H1 (cell line): ENCODE data around the gene AAK1. TPM values are rescaled to one million over a fixed set of nuclear protein-coding genes. Genes with fewer than 3 reads are reported as not detected.

Experiments
- CTCF ChIA-PET: fragments of 300-600 bp; sonication (Branson Sonifier 250); formaldehyde crosslinking; loops from one replicate; lab custom pipeline; 2021; ENCODE audit not compliant: partially characterized antibody; lab: Charles Lee
- POLR2A ChIA-PET: fragments of 300-600 bp; sonication (Branson Sonifier 250); formaldehyde crosslinking; loops from one replicate; lab custom pipeline; 2021; ENCODE audit warnings: inconsistent platforms; ENCODE audit not compliant: partially characterized antibody; lab: Charles Lee
- DNase-seq, 2 experiments: peaks; one replicate each; pipeline versions ENCODE4 v3.0.0 to v3.0.0-alpha.2; 2010 to 2022; ENCODE audit warnings: low spot score in 2 of 2, low read depth in 1 of 2, mixed read lengths in 1 of 2
- FAIRE-seq: peaks from 2 replicates; lab custom pipeline; 2011; peaks lifted over from hg19 to GRCh38; lab: Jason Lieb, UNC
- H2AFZ ChIP-seq: 2 replicates; pipeline ENCODE4 v1.8.1; 2012; ENCODE audit warnings: low read length, inconsistent platforms
- H2AK5ac ChIP-seq: 2 replicates; pipeline ENCODE4 v1.6.1; 2013; ENCODE audit warnings: low read depth, low read length
- H2BK120ac ChIP-seq: replicated peaks from 2 replicates; pipeline ENCODE3; 2013; ENCODE audit warnings: low read depth, low read length, inconsistent platforms
- H2BK12ac ChIP-seq: 2 replicates; pipeline ENCODE4 v1.6.1; 2013; ENCODE audit warnings: low read depth, low read length
- H2BK15ac ChIP-seq: 2 replicates; pipeline ENCODE4 v1.6.1; 2013; ENCODE audit warnings: low read length
- H2BK20ac ChIP-seq: 2 replicates; pipeline ENCODE4 v1.6.1; 2013; ENCODE audit warnings: low read length
- H2BK5ac ChIP-seq: 2 replicates; pipeline ENCODE4 v1.6.1; 2013; ENCODE audit warnings: low read depth, low read length
- H3K14ac ChIP-seq: 2 replicates; pipeline ENCODE4 v1.6.1; 2013; ENCODE audit warnings: inconsistent platforms; ENCODE audit not compliant: insufficient read length
- H3K18ac ChIP-seq: 2 replicates; pipeline ENCODE4 v1.6.1; 2013; ENCODE audit warnings: low read length; ENCODE audit errors: extremely low read depth
- H3K23ac ChIP-seq: 2 replicates; pipeline ENCODE4 v1.6.1; 2013; ENCODE audit warnings: inconsistent platforms; ENCODE audit not compliant: insufficient read length
- H3K23me2 ChIP-seq: 2 replicates; pipeline ENCODE4 v1.6.1; 2013; ENCODE audit warnings: low read depth, low read length
- H3K27ac ChIP-seq: 2 replicates; pipeline ENCODE4 v1.6.1; 2011; ENCODE audit warnings: low read depth, low read length, inconsistent platforms
- H3K27me3 ChIP-seq, 4 experiments: replicated peaks in 1 of 4; 1 replicate in 1 of 4; 2 replicates in 3 of 4; pipeline versions ENCODE4 v1.6.1 to v1.8.1; 2011 to 2013; ENCODE audit warnings: low read length in 3 of 4, mild to moderate bottlenecking in 3 of 4, inconsistent platforms in 2 of 4, mixed read lengths in 2 of 4, moderate library complexity in 1 of 4; ENCODE audit not compliant: control insufficient read depth in 3 of 4, insufficient read depth in 3 of 4; ENCODE audit errors: extremely low read depth in 1 of 4
- H3K36me3 ChIP-seq, 4 experiments: 2 replicates each; pipeline versions ENCODE4 v1.6.1 to v1.8.1; 2011 to 2013; ENCODE audit warnings: mild to moderate bottlenecking in 4 of 4, low read length in 3 of 4, moderate library complexity in 2 of 4, control low read depth in 1 of 4, inconsistent platforms in 1 of 4; ENCODE audit not compliant: insufficient read depth in 4 of 4, control insufficient read depth in 2 of 4
- H3K4ac ChIP-seq: replicated peaks from 2 replicates; pipeline ENCODE3; 2013; ENCODE audit warnings: low read length, low read depth, mixed read lengths, inconsistent platforms; ENCODE audit not compliant: insufficient read length
- H3K4me1 ChIP-seq, 4 experiments: replicated peaks in 1 of 4; 1 replicate in 1 of 4; 2 replicates in 3 of 4; pipeline versions ENCODE4 v1.6.1 to v1.8.1; 2011 to 2013; ENCODE audit warnings: low read length in 3 of 4, inconsistent platforms in 2 of 4, mixed read lengths in 1 of 4; ENCODE audit not compliant: insufficient read depth in 4 of 4, control insufficient read depth in 3 of 4
- H3K4me2 ChIP-seq, 2 experiments: 2 replicates each; pipeline versions ENCODE4 v1.6.1 to v1.8.1; 2011 to 2013; ENCODE audit warnings: low read depth in 2 of 2, low read length in 2 of 2, control low read depth in 1 of 2, inconsistent platforms in 1 of 2, mild to moderate bottlenecking in 1 of 2; ENCODE audit not compliant: insufficient read depth in 1 of 2
- H3K4me3 ChIP-seq, 4 experiments: fragments of 200-600, 300-600 bp in 1 of 4; sonication (generic), shearing (Covaris generic), sonication (Bioruptor Twin) in 1 of 4; 2 replicates each; pipeline versions ENCODE4 v1.5.1 to v1.8.1; 2011 to 2016; ENCODE audit warnings: low read length in 4 of 4, low read depth in 3 of 4, control low read depth in 2 of 4, inconsistent platforms in 2 of 4, mild to moderate bottlenecking in 2 of 4, mixed read lengths in 1 of 4, moderate library complexity in 1 of 4; ENCODE audit not compliant: insufficient read depth in 2 of 4; ENCODE audit errors: extremely low read depth in 1 of 4
- H3K56ac ChIP-seq: replicated peaks from 2 replicates; pipeline ENCODE3; 2013; ENCODE audit warnings: low read depth, mild to moderate bottlenecking, mixed read lengths, low read length, inconsistent platforms; ENCODE audit not compliant: insufficient read length
- H3K79me1 ChIP-seq: 2 replicates; pipeline ENCODE4 v1.6.1; 2013; ENCODE audit warnings: low read depth, low read length, control low read depth
- H3K79me2 ChIP-seq, 2 experiments: 2 replicates each; pipeline versions ENCODE4 v1.6.1 to v1.8.1; 2012 to 2013; ENCODE audit warnings: low read length in 2 of 2, mild to moderate bottlenecking in 2 of 2, inconsistent platforms in 1 of 2; ENCODE audit not compliant: insufficient read depth in 2 of 2, control insufficient read depth in 1 of 2
- H3K9ac ChIP-seq, 4 experiments: replicated peaks in 1 of 4; 1 replicate in 1 of 4; 2 replicates in 3 of 4; pipeline versions ENCODE4 v1.6.1 to v1.8.1; 2011 to 2013; ENCODE audit warnings: low read depth in 3 of 4, low read length in 3 of 4, control low read depth in 2 of 4, mild to moderate bottlenecking in 2 of 4, moderate library complexity in 2 of 4, inconsistent platforms in 1 of 4; ENCODE audit errors: extremely low read depth in 1 of 4
- H3K9me3 ChIP-seq, 2 experiments: 2 replicates each; pipeline versions ENCODE4 v1.6.1 to v1.8.1; 2012 to 2013; ENCODE audit warnings: mild to moderate bottlenecking in 2 of 2, moderate library complexity in 2 of 2, control low read depth in 1 of 2, inconsistent platforms in 1 of 2, low read depth in 1 of 2, low read length in 1 of 2, mixed read lengths in 1 of 2; ENCODE audit not compliant: insufficient read depth in 2 of 2
- H4K20me1 ChIP-seq, 2 experiments: replicated peaks in 1 of 2; 2 replicates each; pipeline versions ENCODE3 to v1.8.1; 2011 to 2013; ENCODE audit warnings: inconsistent platforms in 2 of 2, low read length in 2 of 2, mild to moderate bottlenecking in 1 of 2; ENCODE audit not compliant: insufficient read depth in 2 of 2, control insufficient read depth in 1 of 2
- H4K5ac ChIP-seq: 2 replicates; pipeline ENCODE4 v1.6.1; 2013; ENCODE audit warnings: low read length, low read depth, mixed read lengths, inconsistent platforms; ENCODE audit not compliant: insufficient read length
- H4K8ac ChIP-seq: 2 replicates; pipeline ENCODE4 v1.8.0; 2013; ENCODE audit warnings: mild to moderate bottlenecking, moderate library complexity, low read length, inconsistent platforms; ENCODE audit not compliant: insufficient read depth; ENCODE audit errors: extremely low read depth
- H4K91ac ChIP-seq: replicated peaks from 2 replicates; pipeline ENCODE3; 2013; ENCODE audit warnings: low read length, mixed read lengths, inconsistent platforms; ENCODE audit not compliant: insufficient read length
- BRCA1 ChIP-seq: IDR thresholded peaks from 2 replicates; pipeline ENCODE4 v1.6.1; 2012; ENCODE audit warnings: low read depth, low read length, improper control_type of control experiment
- CEBPB ChIP-seq: IDR thresholded peaks from 2 replicates; pipeline ENCODE4 v1.6.1; 2012; ENCODE audit warnings: low read depth, low read length
- EP300 ChIP-seq, 2 experiments: IDR thresholded peaks; 1 replicate in 1 of 2; 2 replicates in 1 of 2; pipeline ENCODE4 v1.6.1; 2011 to 2012; ENCODE audit warnings: low read depth in 2 of 2, low read length in 2 of 2, mild to moderate bottlenecking in 2 of 2, borderline replicate concordance in 1 of 2, inconsistent platforms in 1 of 2, moderate library complexity in 1 of 2
- KDM4A ChIP-seq: IDR thresholded peaks from one replicate; pipeline ENCODE4 v1.7.1; 2012; ENCODE audit warnings: low read depth, mild to moderate bottlenecking, moderate library complexity, low read length, inconsistent platforms; ENCODE audit not compliant: severe bottlenecking
- SP1 ChIP-seq: IDR thresholded peaks from 2 replicates; pipeline ENCODE4 v1.6.1; 2011; ENCODE audit warnings: low read depth, low read length
- SP2 ChIP-seq: IDR thresholded peaks from 2 replicates; pipeline ENCODE4 v1.6.1; 2012; ENCODE audit warnings: mild to moderate bottlenecking, low read length, inconsistent platforms
- polyA plus RNA-seq, 7 experiments: library from polyadenylated mRNA; depleted of rRNA in 3 of 7; stranded (reverse) in 5 of 7; unstranded in 2 of 7; fragments of >200 nt in 5 of 7; fragments of 200-250 nt in 2 of 7; gene quantifications; 1 replicate in 5 of 7; 2 replicates in 1 of 7; 4 replicates in 1 of 7; pipeline versions ENCODE4 v1.2.1 to v1.2.3, GENCODE V29; 2011 to 2013; ENCODE audit warnings: missing spikeins in 2 of 7, mixed read lengths in 2 of 7
- total RNA-seq: library from RNA; stranded (reverse); fragmentation: NEBNext Ultra II Directional; extraction: Animal tissue kit (Norgen Biotek cat#: 25700); gene quantifications from 2 replicates; pipeline ENCODE4 v1.2.1, GENCODE V29; 2021

Gene AAK1
- total and polyA plus RNA-seq, 2 of the 8 experiments (the other 6 are each of a cell fraction or from before 2014, with no cell fraction given), result 10.0 to 40.5 TPM

DNA sequence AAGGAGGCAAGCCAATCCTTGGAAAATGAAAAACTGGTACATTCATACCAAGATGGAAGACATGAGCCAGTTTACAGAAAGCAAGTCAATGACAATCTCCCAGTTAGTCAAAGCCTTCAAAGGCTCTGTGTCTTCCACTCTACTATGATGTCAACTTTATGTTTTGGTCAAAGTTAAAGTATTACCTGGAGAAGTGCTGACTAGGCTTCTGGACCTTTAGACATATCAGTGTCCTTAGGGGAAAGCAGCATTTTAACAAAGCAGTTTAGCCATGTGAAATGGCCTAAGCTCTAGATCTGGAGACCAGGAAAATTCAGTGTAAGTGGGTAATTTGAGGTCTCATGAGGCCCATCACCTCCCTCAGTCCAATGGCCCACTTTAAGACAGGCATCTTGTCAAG, 30.8 kb downstream of the AAK1 start:
- Histone ChIP-seq H2AFZ (no peak overlapping the region), H3K79me2 (peaks cover 0 to 27% of the 10 kb centered on the region in 2 experiments; a peak in 2 of 4 replicates), H3K36me3 (peaks cover 0 to 4% (median 0%) of the 10 kb centered on the region in 4 experiments; a peak in 2 of 8 replicates), H3K4ac (no peak overlapping the region), H3K18ac (no peak overlapping the region), H2BK15ac (no peak overlapping the region), H2BK20ac (no peak overlapping the region), H2AK5ac (no peak overlapping the region), H2BK5ac (no peak overlapping the region), H3K9me3 (0 out of 4 replicates have a peak, but pooled peaks cover 0 to 2% of the 10 kb centered on the region in 2 experiments), H3K23me2 (no peaks in the 10 kb centered on the region), H3K14ac (no peak overlapping the region), H3K4me3 (no peak overlapping the region), H3K79me1 (peaks cover 2% of the 10 kb centered on the region; the same call in 1 of the 2 replicates), H4K5ac (no peak overlapping the region), H2BK12ac (no peak overlapping the region), H3K23ac (no peak overlapping the region), H3K4me2 (no peak overlapping the region), H3K4me1 (no peaks in the 10 kb centered on the region), H3K27me3 (no peaks in the 10 kb centered on the region), H4K20me1 (peaks cover 0 to 2% of the 10 kb centered on the region in 2 experiments), H2BK120ac (no peak overlapping the region), H3K9ac (no peak overlapping the region), H3K56ac (no peak overlapping the region), H4K8ac (no peak overlapping the region), H4K91ac (no peak overlapping the region), H3K27ac (no peak overlapping the region)
- POLR2A ChIA-PET, result interaction anchor here (0.9 to 1.2 kb wide), 2 partner anchors 9 to 19 kb away, joined by 3 to 5 read pairs; no protein-coding TSS in a partner anchor
- TF ChIP-seq SP1 (no peak), KDM4A (no peak), SP2 (no peak), CEBPB (no peak), BRCA1 (no peak), EP300 (IDR thresholded peaks at IDR 0.05; ENCODE audit: borderline replicate concordance in 1 of 2, low read depth in 2 of 2, low read length in 2 of 2) (no peak)
- FAIRE-seq (no peak), DNase-seq (no peak)
- CTCF ChIA-PET, result interaction anchor here (0.7 to 2.6 kb wide), 3 partner anchors 8 to 49 kb away, joined by 3 to 11 read pairs (median 3); no protein-coding TSS in a partner anchor
